Measurements from ENCODE around the gene PLA2G4F.
"Not testable (repeated sequence)": the region's sequence is repeated elsewhere in the genome, so short reads cannot be mapped to it uniquely, and the experiment has no call there.

PLA2G4F gene

GRCh38 chr15:42097018-42097417, 59.4 kb downstream of the PLA2G4F start:
- DNase-seq (ENCODE audit: low spot score): no peak

- no peak for DNase-seq (ENCODE audit: low spot score)
Measured at GRCh38 chr15:42094512-42094963, 61.9 kb downstream of the PLA2G4F start, which contains the start of gene PLA2G4D. Gene PLA2G4D (minus strand): TSS chr15:42094562. CDS start chr15:42094459, 103 bp downstream.

GRCh38 chr15:42093966-42094365, 62.5 kb downstream of the PLA2G4F start:
- DNase-seq (ENCODE audit: low spot score): no peak

- DNase-seq (ENCODE audit: low spot score): no peak
Measured at GRCh38 chr15:42092398-42093318, 63.8 kb downstream of the PLA2G4F start.

- not testable (repeated sequence) for DNase-seq (ENCODE audit: low spot score)
Measured at GRCh38 chr15:42091753-42092397, 64.6 kb downstream of the PLA2G4F start.

GRCh38 chr15:42090781-42091180, 65.7 kb downstream of the PLA2G4F start:
- DNase-seq (ENCODE audit: low spot score): no peak

- no peak for DNase-seq (ENCODE audit: low spot score)
Measured at GRCh38 chr15:42090370-42090769, 66.1 kb downstream of the PLA2G4F start.

GRCh38 chr15:42089942-42090341, 66.5 kb downstream of the PLA2G4F start:
- no peak for DNase-seq (ENCODE audit: low spot score)

Data from GM03348 (cell line).